ENCODE measurements around the gene SNX10.

- TF ChIP-seq CTCF (conservative IDR thresholded peaks at IDR 0.05 in 1 of 2, IDR thresholded peaks at IDR 0.05 in 1 of 2; ENCODE audit: low read depth in 1 of 2, low read length in 2 of 2) (no peak), EZH2 (IDR thresholded peaks at IDR 0.05; ENCODE audit: low read length, missing control alignments) (no peak)
Observed at GRCh38 chr7:26349005-26349915, 57.6 kb downstream of the SNX10 start.

All from fibroblast of lung (primary cell).